GM12874 (cell line): ENCODE results near the gene SRRM5.

Experiments
- CTCF ChIP-seq: IDR thresholded peaks from 2 replicates; pipeline ENCODE4 v1.5.1; 2011; ENCODE audit warnings: low read depth, mild to moderate bottlenecking, control low read depth, low read length, moderate library complexity; ENCODE audit not compliant: insufficient read depth

Gene SRRM5

GRCh38 chr19:43658494-43658893, 46.6 kb downstream of the SRRM5 start:
- no peak for TF ChIP-seq CTCF

GRCh38 chr19:43660301-43660970, 48.5 kb downstream of the SRRM5 start:
- no peak for TF ChIP-seq CTCF

- no peak for TF ChIP-seq CTCF
Measured at GRCh38 chr19:43660971-43661360, 49.1 kb downstream of the SRRM5 start.

GRCh38 chr19:43662487-43662886, 50.6 kb downstream of the SRRM5 start:
- TF ChIP-seq CTCF = no peak

DNA sequence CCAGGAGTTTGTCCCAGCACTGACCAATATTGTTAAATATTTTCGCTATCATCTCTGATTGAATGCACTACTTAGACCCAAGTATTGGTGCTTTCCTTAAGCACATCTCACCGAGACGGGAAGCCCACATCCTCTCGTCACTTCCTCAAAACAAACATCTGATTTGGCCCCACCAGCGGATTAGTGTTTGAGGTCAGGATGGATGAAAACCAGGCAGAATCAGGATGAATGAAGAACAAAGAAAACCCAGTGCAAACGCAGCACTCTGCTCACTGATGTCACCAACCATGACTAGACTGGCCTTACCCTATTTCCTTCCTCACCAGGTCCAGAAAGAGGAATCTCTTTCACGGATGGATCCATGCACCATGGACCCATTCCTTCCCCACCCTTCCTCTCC, 52.1 kb downstream of the SRRM5 start:
- TF ChIP-seq CTCF = no peak
